Measurements from ENCODE around the gene CD82.
A peak's percentile ranks its signal among the peaks of the same experiment; 100 is the strongest.
"Not testable (repeated sequence)": the region's sequence is repeated elsewhere in the genome, so short reads cannot be mapped to it uniquely, and the experiment has no call there.

The CD82 gene

GRCh38 chr11:44533921-44534711, 31.3 kb upstream of the CD82 start:
- DNase-seq (ENCODE audit: low spot score) = no peak

- DNase-seq (ENCODE audit: low spot score) = no peak
These were observed 30.1 kb upstream of the CD82 start for GRCh38 chr11:44535191-44535980.

- no peak for DNase-seq (ENCODE audit: low spot score)
These were observed 28.5 kb upstream of the CD82 start for GRCh38 chr11:44536788-44537516.

GRCh38 chr11:44537679-44538078, 27.8 kb upstream of the CD82 start:
- no peak for DNase-seq (ENCODE audit: low spot score)

- peak; percentile 69 for DNase-seq (ENCODE audit: low spot score)
These were observed 26.9 kb upstream of the CD82 start for GRCh38 chr11:44538375-44539054.

GRCh38 chr11:44539971-44540370, 25.5 kb upstream of the CD82 start:
- DNase-seq (ENCODE audit: low spot score) = no peak

- DNase-seq (ENCODE audit: low spot score) = no peak
These were observed 24.8 kb upstream of the CD82 start for GRCh38 chr11:44540667-44541066.

GRCh38 chr11:44542372-44542771, 23.1 kb upstream of the CD82 start:
- DNase-seq (ENCODE audit: low spot score) = no peak

GRCh38 chr11:44546984-44547383, 18.5 kb upstream of the CD82 start:
- not testable (repeated sequence) for DNase-seq (ENCODE audit: low spot score)

- DNase-seq (ENCODE audit: low spot score) = not testable (repeated sequence)
These were observed 17.9 kb upstream of the CD82 start for GRCh38 chr11:44547534-44547933.

- DNase-seq (ENCODE audit: low spot score) = no peak
These were observed 17.3 kb upstream of the CD82 start for GRCh38 chr11:44548032-44548695.

GRCh38 chr11:44548961-44549749, 16.3 kb upstream of the CD82 start:
- not testable (repeated sequence) for DNase-seq (ENCODE audit: low spot score)

GRCh38 chr11:44550123-44550522, 15.3 kb upstream of the CD82 start:
- no peak for DNase-seq (ENCODE audit: low spot score)

- no peak for DNase-seq (ENCODE audit: low spot score)
These were observed 13.9 kb upstream of the CD82 start for GRCh38 chr11:44551456-44552139.

- no peak for DNase-seq (ENCODE audit: low spot score)
These were observed 10.2 kb upstream of the CD82 start for GRCh38 chr11:44555031-44555800.

- peak; percentile 52 for DNase-seq (ENCODE audit: low spot score)
These were observed 8.6 kb upstream of the CD82 start for GRCh38 chr11:44556735-44557409.

GRCh38 chr11:44557464-44557863, 8.0 kb upstream of the CD82 start:
- DNase-seq (ENCODE audit: low spot score) = no peak

All from SK-N-DZ (cell line).